ENCODE results near the gene AGRN. TPM values are rescaled to one million over a fixed set of nuclear protein-coding genes. Genes with fewer than 3 reads are reported as not detected.

AGRN gene
- total RNA-seq, 1 experiment from 2014 or later = 175 TPM

DNA sequence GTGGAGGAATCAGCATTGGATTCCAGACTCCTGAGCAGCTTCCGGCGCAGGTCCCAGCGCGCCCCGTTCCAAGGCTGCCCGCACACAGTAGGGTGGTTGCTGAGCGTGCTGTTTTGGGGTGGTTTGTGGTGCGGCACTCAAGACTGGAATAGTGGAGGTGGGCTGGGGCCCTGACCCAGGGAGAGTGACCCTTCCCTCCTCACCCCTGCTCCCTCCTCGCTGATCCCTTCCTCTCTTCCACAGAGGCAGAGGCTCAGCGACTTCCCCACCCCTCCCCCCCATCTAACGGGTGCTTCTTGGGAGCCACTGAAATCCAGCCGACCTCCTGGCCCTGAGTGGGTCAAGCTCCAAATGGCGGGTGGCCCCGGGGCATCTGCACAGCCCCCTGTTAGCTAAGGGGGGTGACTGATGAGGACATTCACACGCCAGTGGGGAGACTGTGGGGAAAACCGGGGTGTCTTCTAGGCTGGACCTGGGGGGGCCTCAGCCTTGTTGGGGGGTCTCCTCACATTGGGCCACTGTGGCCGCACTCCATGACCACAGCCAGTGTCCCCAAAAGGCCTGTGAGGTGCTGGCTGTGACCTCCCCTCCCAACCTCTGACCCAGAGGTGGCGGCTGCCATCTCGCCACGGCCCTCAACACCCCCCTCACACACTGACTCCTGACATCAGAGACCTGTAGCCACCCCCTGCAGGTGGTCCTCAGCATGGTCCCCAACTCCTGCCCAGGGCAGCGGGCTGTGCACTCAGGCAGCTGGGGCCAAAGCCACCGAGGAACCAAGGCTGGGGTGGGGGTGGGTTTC, 16.1 kb upstream of the AGRN start:
- no peak overlapping the region for H2BK20ac ChIP-seq (ENCODE audit: low read depth, low read length, poor library complexity, severe bottlenecking)
- Mint-ChIP-seq H3K27me3 (ENCODE audit: low read depth) (peaks cover 76% of the 10 kb centered on the region), H3K4me1 (peaks cover 13 to 30% of the 10 kb centered on the region in 2 experiments), H3K27ac (no peak overlapping the region), H3K36me3 (ENCODE audit: insufficient read depth in 1 of 3, low read depth in 3 of 3) (no peaks in the 10 kb centered on the region), H3K9me3 (no peaks in the 10 kb centered on the region), H3K4me3 (no peak overlapping the region; a peak in 1 of 5 replicates)
- H3K9ac ChIP-seq (ENCODE audit: extremely low read depth, insufficient read length, low read length) = no peak overlapping the region
- no peak overlapping the region for H3K56ac ChIP-seq (ENCODE audit: insufficient read length, low read depth, low read length)
- peaks cover 13% of the 10 kb centered on the region for H3K23me2 ChIP-seq (ENCODE audit: insufficient read length, low read depth, low read length, poor library complexity, severe bottlenecking)
- H2AK5ac ChIP-seq (ENCODE audit: insufficient read length, low read length) = no peak overlapping the region
- no peak overlapping the region for H3K18ac ChIP-seq (ENCODE audit: insufficient read length, low read depth, low read length)
- WGBS (ENCODE audit: extremely low coverage, insufficient read length, low lambda C conversion rate) = no CpG with 5 or more reads among the region's 22 CpGs
- no peak overlapping the region for H3T11ph ChIP-seq (ENCODE audit: low read length)
- no peak overlapping the region for H3K4me2 ChIP-seq (ENCODE audit: insufficient read depth, insufficient read length, low read length)
- no peak overlapping the region for H3K23ac ChIP-seq (ENCODE audit: insufficient read length, low read depth, low read length)
- no peaks in the 10 kb centered on the region for H3K9me3 ChIP-seq (ENCODE audit: control insufficient read depth, low read depth, low read length)
- H2BK5ac ChIP-seq (ENCODE audit: insufficient read length, low read length) = no peak overlapping the region
- no peak overlapping the region for H3K14ac ChIP-seq (ENCODE audit: insufficient read depth, low read length)
- no peak overlapping the region for H2BK15ac ChIP-seq (ENCODE audit: low read depth, low read length)
- no peak overlapping the region for H4K8ac ChIP-seq (replicated peaks; ENCODE audit: insufficient read length, low read depth, low read length)
- H3K27ac ChIP-seq (ENCODE audit: insufficient read length, low read depth, low read length) = no peak overlapping the region
- H2BK12ac ChIP-seq (ENCODE audit: insufficient read length, low read depth, low read length) = no peak overlapping the region
- peaks cover 18% of the 10 kb centered on the region; the same call in 1 of the 2 replicates for H3K27me3 ChIP-seq (ENCODE audit: insufficient read depth, low read length)
- no peak overlapping the region for H4K5ac ChIP-seq (ENCODE audit: insufficient read length, low read depth, low read length)
- H3K4ac ChIP-seq (ENCODE audit: low read depth, low read length) = no peak overlapping the region
- no peak overlapping the region for H4K91ac ChIP-seq (ENCODE audit: insufficient read length, low read depth, low read length)
- H3K79me2 ChIP-seq (ENCODE audit: insufficient read depth, low read length) = no peaks in the 10 kb centered on the region
- H2AFZ ChIP-seq (ENCODE audit: low read length) = no peak overlapping the region
- H3K4me1 ChIP-seq (ENCODE audit: insufficient read depth, low read length) = no peaks in the 10 kb centered on the region
- TF ChIP-seq, protein P1, sequence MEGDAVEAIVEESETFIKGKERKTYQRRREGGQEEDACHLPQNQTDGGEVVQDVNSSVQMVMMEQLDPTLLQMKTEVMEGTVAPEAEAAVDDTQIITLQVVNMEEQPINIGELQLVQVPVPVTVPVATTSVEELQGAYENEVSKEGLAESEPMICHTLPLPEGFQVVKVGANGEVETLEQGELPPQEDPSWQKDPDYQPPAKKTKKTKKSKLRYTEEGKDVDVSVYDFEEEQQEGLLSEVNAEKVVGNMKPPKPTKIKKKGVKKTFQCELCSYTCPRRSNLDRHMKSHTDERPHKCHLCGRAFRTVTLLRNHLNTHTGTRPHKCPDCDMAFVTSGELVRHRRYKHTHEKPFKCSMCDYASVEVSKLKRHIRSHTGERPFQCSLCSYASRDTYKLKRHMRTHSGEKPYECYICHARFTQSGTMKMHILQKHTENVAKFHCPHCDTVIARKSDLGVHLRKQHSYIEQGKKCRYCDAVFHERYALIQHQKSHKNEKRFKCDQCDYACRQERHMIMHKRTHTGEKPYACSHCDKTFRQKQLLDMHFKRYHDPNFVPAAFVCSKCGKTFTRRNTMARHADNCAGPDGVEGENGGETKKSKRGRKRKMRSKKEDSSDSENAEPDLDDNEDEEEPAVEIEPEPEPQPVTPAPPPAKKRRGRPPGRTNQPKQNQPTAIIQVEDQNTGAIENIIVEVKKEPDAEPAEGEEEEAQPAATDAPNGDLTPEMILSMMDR (conservative IDR thresholded peaks at IDR 0.05) = no peak
- no peaks in the 10 kb centered on the region for H3K79me1 ChIP-seq (ENCODE audit: insufficient read depth, low read depth, low read length, poor library complexity, severe bottlenecking)
- H2BK120ac ChIP-seq (ENCODE audit: low read depth, low read length, poor library complexity, severe bottlenecking) = no peak overlapping the region
- DNase-seq = peak; percentile 29
- H4K20me1 ChIP-seq (ENCODE audit: control insufficient read depth, insufficient read depth, insufficient read length) = no peaks in the 10 kb centered on the region

All from H9 (cell line).